ENCODE data around the gene HSPA12B. TPM values are rescaled to one million over a fixed set of nuclear protein-coding genes. Genes with fewer than 3 reads are reported as not detected.

The HSPA12B gene
- total RNA-seq, 1 donor from 2014 or later, result 33.7 TPM

DNA sequence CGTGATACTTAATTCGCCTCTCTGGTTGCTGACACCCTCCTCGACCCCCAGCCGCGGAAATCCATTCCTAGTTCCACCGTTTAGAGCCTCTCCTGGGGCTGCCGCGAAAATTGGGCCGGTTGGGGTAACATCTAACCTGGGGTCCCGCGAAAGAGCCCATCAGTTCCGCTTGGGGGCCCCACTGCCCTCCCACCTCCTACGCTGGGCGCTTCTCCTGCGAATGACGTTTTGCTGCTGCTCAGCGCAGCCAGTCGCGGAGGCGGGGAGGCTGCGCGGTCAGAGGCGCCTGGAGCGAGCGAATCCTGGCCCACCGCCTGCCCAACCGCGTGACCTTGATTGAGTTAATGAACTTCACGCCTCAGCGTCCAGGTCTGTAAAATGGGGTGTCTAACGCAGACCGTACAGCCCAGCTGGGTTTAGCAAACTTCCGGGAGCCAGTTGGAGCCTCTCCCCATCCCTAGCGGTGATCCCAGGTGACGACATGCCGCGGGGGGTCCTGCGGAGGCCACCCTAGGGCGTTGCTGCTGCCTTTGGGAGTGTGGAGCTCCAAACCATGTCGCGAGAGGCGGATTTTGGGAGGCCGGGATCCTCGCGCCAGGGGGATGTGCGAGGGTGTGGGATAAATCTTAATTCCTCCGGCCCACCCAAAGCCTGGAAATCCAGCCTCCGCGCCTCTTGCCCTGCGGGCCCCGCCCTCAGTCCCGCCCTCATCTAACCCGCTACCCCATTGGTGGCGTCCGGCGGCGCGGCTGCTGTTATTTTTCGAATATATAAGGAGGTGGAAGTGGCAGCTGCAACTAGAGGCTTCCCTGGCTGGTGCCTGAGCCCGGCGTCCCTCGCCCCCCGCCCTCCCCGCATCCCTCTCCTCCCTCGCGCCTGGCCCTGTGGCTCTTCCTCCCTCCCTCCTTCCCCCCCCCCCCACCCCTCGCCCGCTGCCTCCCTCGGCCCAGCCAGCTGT lies 63.3 kb downstream of the HSPA12B start, which contains the start of gene CDC25B:
Gene CDC25B (plus strand): TSS at position 800 of the 958 bp plus-strand sequence. CDS start 222 bp downstream, outside the sequence.
- intact Hi-C loops (cut with DNase I), result no loop called here
- peak; percentile 92 for ATAC-seq
- TF ChIP-seq, protein P1, sequence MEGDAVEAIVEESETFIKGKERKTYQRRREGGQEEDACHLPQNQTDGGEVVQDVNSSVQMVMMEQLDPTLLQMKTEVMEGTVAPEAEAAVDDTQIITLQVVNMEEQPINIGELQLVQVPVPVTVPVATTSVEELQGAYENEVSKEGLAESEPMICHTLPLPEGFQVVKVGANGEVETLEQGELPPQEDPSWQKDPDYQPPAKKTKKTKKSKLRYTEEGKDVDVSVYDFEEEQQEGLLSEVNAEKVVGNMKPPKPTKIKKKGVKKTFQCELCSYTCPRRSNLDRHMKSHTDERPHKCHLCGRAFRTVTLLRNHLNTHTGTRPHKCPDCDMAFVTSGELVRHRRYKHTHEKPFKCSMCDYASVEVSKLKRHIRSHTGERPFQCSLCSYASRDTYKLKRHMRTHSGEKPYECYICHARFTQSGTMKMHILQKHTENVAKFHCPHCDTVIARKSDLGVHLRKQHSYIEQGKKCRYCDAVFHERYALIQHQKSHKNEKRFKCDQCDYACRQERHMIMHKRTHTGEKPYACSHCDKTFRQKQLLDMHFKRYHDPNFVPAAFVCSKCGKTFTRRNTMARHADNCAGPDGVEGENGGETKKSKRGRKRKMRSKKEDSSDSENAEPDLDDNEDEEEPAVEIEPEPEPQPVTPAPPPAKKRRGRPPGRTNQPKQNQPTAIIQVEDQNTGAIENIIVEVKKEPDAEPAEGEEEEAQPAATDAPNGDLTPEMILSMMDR (IDR thresholded peaks at IDR 0.05), result peak; percentile 42
- DNase-seq, result peak; percentile 97
- H3K27ac ChIP-seq, result peak within 1 kb of the TSS; percentile 94
- peaks cover 28% of the 10 kb centered on the region for H3K36me3 ChIP-seq
- no peaks in the 10 kb centered on the region for H3K9me3 ChIP-seq
- H3K4me1 ChIP-seq, result peaks cover 42% of the 10 kb centered on the region
- no peaks in the 10 kb centered on the region for H3K27me3 ChIP-seq
- H3K4me3 ChIP-seq, result peak within 1 kb of the TSS; percentile 70

- Histone ChIP-seq H3K9me3 (no peaks in the 10 kb centered on the region), H3K27me3 (no peaks in the 10 kb centered on the region), H3K4me3 (peak overlapping the region; percentile 70), H3K27ac (peak overlapping the region; percentile 72), H3K4me1 (peaks cover 50% of the 10 kb centered on the region), H3K36me3 (peaks cover 37% of the 10 kb centered on the region)
- TF ChIP-seq, protein P1 (IDR thresholded peaks at IDR 0.05), result no peak
- DNase-seq, result no peak
- no peak for ATAC-seq
- intact Hi-C loops (cut with DNase I), result no loop called here
Observed at GRCh38 chr20:3796477-3797225, 64.2 kb downstream of the HSPA12B start.

- DNase-seq (no peak), ATAC-seq (no peak)
- TF ChIP-seq, protein P1 (IDR thresholded peaks at IDR 0.05), result no peak
- Histone ChIP-seq H3K27me3 (no peaks in the 10 kb centered on the region), H3K27ac (peak overlapping the region; percentile 72), H3K9me3 (no peaks in the 10 kb centered on the region), H3K36me3 (peaks cover 42% of the 10 kb centered on the region), H3K4me1 (peaks cover 56% of the 10 kb centered on the region), H3K4me3 (peak overlapping the region; percentile 70)
- intact Hi-C loops (cut with DNase I), result no loop called here
Observed at GRCh38 chr20:3797226-3797545, 64.7 kb downstream of the HSPA12B start.

DNA sequence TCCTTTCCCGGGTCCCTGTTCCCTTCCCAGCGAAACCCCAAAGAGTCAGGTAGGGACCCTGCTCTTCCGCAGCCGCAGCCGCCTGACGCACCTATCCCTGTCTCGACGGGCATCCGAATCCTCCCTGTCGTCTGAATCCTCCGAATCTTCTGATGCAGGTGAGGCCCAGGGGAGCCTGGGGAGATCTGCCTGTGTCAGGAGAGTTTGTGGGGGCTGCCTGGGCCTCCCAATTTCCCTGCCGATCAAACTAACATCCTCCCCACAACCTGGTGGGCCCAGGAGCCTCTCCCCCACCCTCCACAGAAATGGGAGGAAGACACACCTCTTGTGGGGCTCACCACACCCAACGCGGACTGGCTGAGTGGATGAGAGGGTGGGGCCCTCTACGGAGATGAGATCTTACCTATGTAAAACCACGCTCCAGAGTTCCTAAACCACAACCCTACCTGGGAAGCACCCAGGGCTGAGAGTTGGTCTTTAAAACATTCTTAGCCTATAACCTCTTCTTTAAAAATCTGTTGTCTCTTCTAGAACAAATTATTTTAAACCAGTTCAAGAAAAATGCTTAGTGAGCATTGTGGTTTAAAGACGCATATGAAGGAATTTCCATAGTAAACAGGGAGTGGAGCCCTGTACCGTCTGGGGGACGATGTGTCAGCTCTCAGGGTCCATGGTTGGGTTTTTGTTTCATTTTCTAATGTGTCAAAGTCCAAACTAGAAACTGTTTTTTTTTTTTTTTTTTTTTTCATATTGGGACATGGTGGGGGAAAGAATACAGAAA lies 65.3 kb downstream of the HSPA12B start:
- peak overlapping the region; percentile 70 for H3K4me3 ChIP-seq
- TF ChIP-seq, protein P1 (IDR thresholded peaks at IDR 0.05), result no peak
- H3K36me3 ChIP-seq, result peaks cover 48% of the 10 kb centered on the region
- no peaks in the 10 kb centered on the region for H3K27me3 ChIP-seq
- intact Hi-C loops (cut with DNase I), result no loop called here
- DNase-seq, result no peak
- peak overlapping the region; percentile 72 for H3K27ac ChIP-seq
- no peaks in the 10 kb centered on the region for H3K9me3 ChIP-seq
- H3K4me1 ChIP-seq, result peaks cover 61% of the 10 kb centered on the region
- no peak for ATAC-seq

DNA sequence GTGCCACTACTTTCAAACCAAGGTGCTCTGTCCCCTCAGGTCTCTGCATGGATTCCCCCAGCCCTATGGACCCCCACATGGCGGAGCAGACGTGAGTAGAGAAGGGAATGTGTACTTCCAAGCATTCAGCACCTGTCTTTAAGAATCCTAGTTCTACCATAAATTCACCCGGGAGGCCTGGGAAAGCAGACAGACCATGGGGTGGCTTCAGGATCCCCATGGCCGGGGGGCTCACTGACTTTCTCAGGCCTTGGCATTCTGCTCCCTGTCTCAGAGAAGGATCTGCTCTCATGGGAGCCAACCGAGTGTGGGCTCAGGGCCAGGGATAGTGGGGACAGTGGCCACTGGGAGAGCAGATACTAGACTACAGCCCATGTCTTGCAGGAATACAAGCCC lies 65.9 kb downstream of the HSPA12B start:
- Histone ChIP-seq H3K27me3 (no peaks in the 10 kb centered on the region), H3K4me1 (peaks cover 67% of the 10 kb centered on the region), H3K9me3 (no peaks in the 10 kb centered on the region), H3K4me3 (peak overlapping the region; percentile 70), H3K36me3 (peaks cover 54% of the 10 kb centered on the region), H3K27ac (peak overlapping the region; percentile 72)
- intact Hi-C loops (cut with DNase I), result no loop called here
- TF ChIP-seq, protein P1 (IDR thresholded peaks at IDR 0.05), result no peak
- no peak for DNase-seq
- ATAC-seq, result no peak

All from upper lobe of right lung (tissue), 1 donor.